ENCODE measurements around the gene ENC1. TPM values are rescaled to one million over a fixed set of nuclear protein-coding genes. Genes with fewer than 3 reads are reported as not detected.

Gene ENC1
- total RNA-seq, 4 donors from 2014 or later: 3.8 to 6.4 (median 3.9) TPM

DNA sequence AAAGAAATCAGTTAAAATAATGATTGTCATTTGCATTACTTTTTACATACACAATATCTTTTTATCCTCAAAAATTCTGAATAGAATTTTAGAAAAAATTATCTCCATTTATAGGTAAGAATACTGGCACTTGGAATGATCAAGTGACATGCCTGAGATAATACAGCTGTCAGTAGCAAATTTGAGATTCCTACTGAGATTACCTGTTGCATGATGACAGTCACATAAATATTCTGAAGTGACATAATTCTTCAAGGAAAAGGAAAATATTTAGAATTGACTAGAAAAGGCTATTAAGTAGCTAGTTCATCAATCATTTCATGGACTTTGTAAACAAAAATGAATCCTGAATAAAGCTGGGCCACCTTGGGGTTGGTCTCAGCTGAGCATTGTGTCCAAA, 15.2 kb upstream of the ENC1 start:
- Histone ChIP-seq H3K4me3 (no peak overlapping the region), H3K27me3 (no peaks in the 10 kb centered on the region), H3K36me3 (no peaks in the 10 kb centered on the region), H3K27ac (no peak overlapping the region), H3K4me1 (peaks cover 0 to 2% (median 0%) of the 10 kb centered on the region in 3 donors), H3K9me3 (no peaks in the 10 kb centered on the region)
- TF ChIP-seq POLR2A (IDR thresholded peaks at IDR 0.05) (no peak), CTCF (IDR thresholded peaks at IDR 0.05) (no peak)
- intact Hi-C loops (cut with DNase I): no loop called here
- DNase-seq: no peak

DNA sequence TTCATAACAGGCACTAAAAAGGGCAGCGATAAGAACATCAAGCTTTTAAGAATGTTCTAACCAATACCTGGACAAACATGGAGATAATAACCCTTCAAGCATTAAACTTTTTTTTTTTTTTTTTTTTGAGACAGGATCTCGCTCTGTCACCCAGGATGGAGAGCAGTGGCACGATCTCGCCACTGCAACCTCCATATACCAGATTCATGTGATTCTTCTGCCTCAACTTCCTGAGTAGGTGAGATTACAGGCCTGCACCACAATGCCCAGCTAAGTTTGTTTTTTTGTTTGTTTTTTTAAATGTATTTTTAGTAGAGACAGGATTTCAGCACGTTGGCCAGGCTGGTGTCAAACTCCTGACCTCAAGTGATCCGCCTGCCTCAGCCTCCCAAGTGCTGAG, 14.7 kb upstream of the ENC1 start:
- WGBS, 2 donors: 75 to 85% methylated on average over 6 of the region's 6 CpGs
- no peak for TF ChIP-seq POLR2A (IDR thresholded peaks at IDR 0.05)
- TF ChIP-seq CTCF (IDR thresholded peaks at IDR 0.05): no peak

DNA sequence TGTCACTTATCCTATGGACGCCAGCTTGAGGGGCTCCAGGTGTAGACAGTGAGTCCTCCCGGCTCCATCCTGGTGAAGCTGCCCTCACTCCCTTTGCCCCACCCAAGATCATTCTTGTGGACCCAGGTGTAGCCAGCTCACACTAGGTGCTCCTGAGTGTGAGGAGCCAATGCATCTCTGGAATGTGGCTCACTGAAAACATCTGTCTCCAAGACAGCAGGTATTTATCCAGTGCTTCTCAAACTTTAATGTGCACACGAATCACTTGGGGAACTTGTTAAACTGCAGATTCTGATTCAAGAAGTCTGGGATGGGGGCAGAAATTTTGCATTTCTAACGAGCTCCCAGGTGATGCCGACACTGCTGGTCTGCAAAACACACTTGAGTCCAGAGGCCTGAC, 13.5 kb upstream of the ENC1 start:
- no peaks in the 10 kb centered on the region for H3K36me3 ChIP-seq
- no peak overlapping the region for H3K27ac ChIP-seq
- H3K4me3 ChIP-seq: no peak overlapping the region
- DNase-seq: no peak
- no peaks in the 10 kb centered on the region for H3K9me3 ChIP-seq
- TF ChIP-seq POLR2A (IDR thresholded peaks at IDR 0.05) (no peak), CTCF (IDR thresholded peaks at IDR 0.05) (no peak)
- intact Hi-C loops (cut with DNase I): no loop called here
- WGBS, 2 donors: 65 to 83% methylated on average over 3 to 5 of the region's 5 CpGs
- H3K4me1 ChIP-seq: peaks cover 0 to 4% (median 2%) of the 10 kb centered on the region in 3 donors
- no peaks in the 10 kb centered on the region for H3K27me3 ChIP-seq

More for the DNA sequence above, 14.7 kb upstream of the ENC1 start:
- no peaks in the 10 kb centered on the region for H3K27me3 ChIP-seq
- no peaks in the 10 kb centered on the region for H3K9me3 ChIP-seq
- no peak overlapping the region for H3K4me3 ChIP-seq
- intact Hi-C loops (cut with DNase I): no loop called here
- DNase-seq: no peak
- no peak overlapping the region for H3K27ac ChIP-seq
- peaks cover 0 to 2% (median 0%) of the 10 kb centered on the region in 3 donors for H3K4me1 ChIP-seq
- no peaks in the 10 kb centered on the region for H3K36me3 ChIP-seq

GRCh38 chr5:74652576-74652975, 12.0 kb upstream of the ENC1 start:
- Histone ChIP-seq H3K4me1 (peaks cover 0 to 9% (median 2%) of the 10 kb centered on the region in 3 donors), H3K4me3 (no peak overlapping the region), H3K9me3 (no peaks in the 10 kb centered on the region), H3K27me3 (no peaks in the 10 kb centered on the region), H3K27ac (no peak overlapping the region), H3K36me3 (no peaks in the 10 kb centered on the region)
- TF ChIP-seq CTCF (IDR thresholded peaks at IDR 0.05) (no peak), POLR2A (IDR thresholded peaks at IDR 0.05) (no peak)
- intact Hi-C loops (cut with DNase I): no loop called here
- no peak for DNase-seq
- 86 to 89% methylated on average over 3 of the region's 3 CpGs for WGBS, 2 donors

- no peak overlapping the region for H3K27ac ChIP-seq
These were observed 11.2 kb upstream of the ENC1 start for GRCh38 chr5:74651710-74652109.

More at GRCh38 chr5:74651710-74652109, 11.2 kb upstream of the ENC1 start:
- intact Hi-C loops (cut with DNase I): no loop called here
- TF ChIP-seq CTCF (IDR thresholded peaks at IDR 0.05) (no peak), POLR2A (IDR thresholded peaks at IDR 0.05) (no peak)
- H3K4me1 ChIP-seq: peaks cover 0 to 15% (median 2%) of the 10 kb centered on the region in 3 donors
- H3K4me3 ChIP-seq: no peak overlapping the region
- DNase-seq: no peak
- 32 to 50% methylated on average over 3 of the region's 3 CpGs for WGBS, 2 donors
- H3K36me3 ChIP-seq: no peaks in the 10 kb centered on the region
- H3K27me3 ChIP-seq: no peaks in the 10 kb centered on the region
- no peaks in the 10 kb centered on the region for H3K9me3 ChIP-seq

Measured in esophagus squamous epithelium (tissue), 5 donors.